PC-9 (cell line): ENCODE data around the gene SLC35F4. TPM values are rescaled to one million over a fixed set of nuclear protein-coding genes. Genes with fewer than 3 reads are reported as not detected.
"Not testable (repeated sequence)": the region's sequence is repeated elsewhere in the genome, so short reads cannot be mapped to it uniquely, and the experiment has no call there.

Experiments used
- BruUV-seq: library from RNA; stranded (reverse); fragments of 400-500 nt; replicated peaks from 2 replicates; lab custom pipeline; 2021; lab: Mats Ljungman, UMichigan
- CTCF ChIA-PET: fragments of 300-600 bp; sonication (Branson Sonifier 250); formaldehyde crosslinking; loops from one replicate; lab custom pipeline; 2022; ENCODE audit warnings: antibody characterized with exemption; lab: Charles Lee
- POLR2A ChIA-PET: fragments of 300-600 bp; sonication (Branson Sonifier 250); formaldehyde crosslinking; loops from one replicate; lab custom pipeline; 2022; ENCODE audit warnings: antibody characterized with exemption; ENCODE audit not compliant: unreplicated experiment; lab: Charles Lee
- DNase-seq, 2 experiments: peaks; one replicate each; pipeline versions ENCODE4 v3.0.0 to v3.0.0-alpha.2; 2015 to 2022; ENCODE audit warnings: mixed read lengths in 1 of 2
- H2AFZ ChIP-seq: fragments of 200-600 bp; sonication (generic); 2 replicates; pipeline ENCODE4 v1.8.1; 2017; ENCODE audit warnings: antibody characterized with exemption
- H3F3A ChIP-seq: fragments of 200-600 bp; sonication (generic); 2 replicates; pipeline ENCODE4 v1.8.1; 2017; ENCODE audit warnings: antibody characterized with exemption, mild to moderate bottlenecking, low read depth; ENCODE audit not compliant: insufficient read depth
- H3K27ac ChIP-seq: fragments of 200-600 bp; sonication (generic); 2 replicates; pipeline ENCODE4 v1.6.1; 2016; ENCODE audit warnings: mixed run types
- H3K27me3 ChIP-seq: fragments of 200-600 bp; sonication (generic); 2 replicates; pipeline ENCODE4 v1.6.1; 2016; ENCODE audit warnings: low read depth, mixed run types; ENCODE audit not compliant: insufficient read depth
- H3K36me3 ChIP-seq: fragments of 200-600 bp; sonication (generic); 2 replicates; pipeline ENCODE4 v1.6.1; 2016; ENCODE audit warnings: low read depth, mixed run types
- H3K4me1 ChIP-seq: fragments of 200-600 bp; sonication (generic); replicated peaks from 2 replicates; pipeline ENCODE4 v1.6.1; 2016; ENCODE audit warnings: mixed run types; ENCODE audit not compliant: insufficient read depth
- H3K4me2 ChIP-seq: fragments of 200-600 bp; sonication (generic); 2 replicates; pipeline ENCODE4 v1.6.1; 2017; ENCODE audit warnings: mixed run types
- H3K4me3 ChIP-seq: fragments of 200-600 bp; sonication (generic); 2 replicates; pipeline ENCODE4 v1.6.1; 2016; ENCODE audit warnings: mixed run types
- H3K79me2 ChIP-seq: fragments of 200-600 bp; sonication (generic); 2 replicates; pipeline ENCODE4 v1.6.1; 2017; ENCODE audit warnings: low read depth, mixed run types
- H3K9me2 ChIP-seq: fragments of 200-600 bp; sonication (generic); 2 replicates; pipeline ENCODE4 v1.8.1; 2017; ENCODE audit warnings: mild to moderate bottlenecking; ENCODE audit not compliant: insufficient read depth
- H3K9me3 ChIP-seq: fragments of 200-600 bp; sonication (generic); 2 replicates; pipeline ENCODE4 v1.8.1; 2016; ENCODE audit warnings: low read depth; ENCODE audit not compliant: insufficient read depth
- H4K20me1 ChIP-seq: fragments of 200-600 bp; sonication (generic); 2 replicates; pipeline ENCODE4 v1.8.1; 2017; ENCODE audit not compliant: insufficient read depth
- EZH2 ChIP-seq: fragments of 200-600 bp; sonication (generic); IDR thresholded peaks from 2 replicates; pipeline ENCODE4 v1.8.0; 2017; ENCODE audit warnings: antibody characterized with exemption, low read depth
- intact Hi-C: fragments of 100-400 bp; cut with micrococcal nuclease; formaldehyde crosslinking; loops from one replicate; pipeline ENCODE4 v1.10.0; 2022; ENCODE audit not compliant: unreplicated experiment
- total RNA-seq: library from RNA; stranded (reverse); gene quantifications from 2 replicates; pipeline ENCODE4 v1.2.3, GENCODE V29; 2021
- TF ChIP-seq, protein P1 (sequence below): fragments of 200-600 bp; sonication (generic); conservative IDR thresholded peaks from 2 replicates; pipeline ENCODE4 v1.6.1; 2017; ENCODE audit warnings: mixed run types, antibody characterized with exemption, mild to moderate bottlenecking, moderate library complexity

The SLC35F4 gene
- total RNA-seq, 1 experiment from 2014 or later = not detected

DNA sequence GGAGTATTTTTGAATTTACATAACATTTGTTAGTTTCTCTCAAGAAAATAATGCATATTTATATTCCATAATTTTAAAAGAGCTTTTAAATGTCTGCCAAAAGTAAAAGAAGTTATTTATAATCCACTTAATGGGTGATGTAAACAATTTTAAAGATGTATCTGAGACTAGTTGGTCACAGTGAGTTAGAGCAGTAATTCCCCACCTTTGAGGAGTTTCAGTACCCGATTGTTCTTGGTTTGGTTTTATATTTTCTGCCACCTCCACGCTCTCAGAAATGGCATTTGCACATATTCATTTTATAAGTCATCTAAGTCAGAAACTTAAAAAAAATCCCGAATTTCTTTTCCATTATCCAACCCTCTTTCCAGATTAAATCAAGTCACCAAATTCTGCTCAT lies 153.2 kb downstream of the SLC35F4 start:
- Histone ChIP-seq H3K4me1 (peaks cover 6% of the 10 kb centered on the region; the same call in 1 of the 2 replicates), H2AFZ (no peak overlapping the region), H3K4me2 (no peak overlapping the region), H3K36me3 (no peaks in the 10 kb centered on the region), H3K79me2 (no peaks in the 10 kb centered on the region), H3K27me3 (no peaks in the 10 kb centered on the region), H3F3A (no peaks in the 10 kb centered on the region), H3K9me2 (no peaks in the 10 kb centered on the region), H3K27ac (no peak overlapping the region), H4K20me1 (no peaks in the 10 kb centered on the region), H3K4me3 (no peak overlapping the region), H3K9me3 (no peaks in the 10 kb centered on the region)
- ChIA-PET CTCF (no interaction called here), POLR2A (no interaction called here)
- TF ChIP-seq, protein P1, sequence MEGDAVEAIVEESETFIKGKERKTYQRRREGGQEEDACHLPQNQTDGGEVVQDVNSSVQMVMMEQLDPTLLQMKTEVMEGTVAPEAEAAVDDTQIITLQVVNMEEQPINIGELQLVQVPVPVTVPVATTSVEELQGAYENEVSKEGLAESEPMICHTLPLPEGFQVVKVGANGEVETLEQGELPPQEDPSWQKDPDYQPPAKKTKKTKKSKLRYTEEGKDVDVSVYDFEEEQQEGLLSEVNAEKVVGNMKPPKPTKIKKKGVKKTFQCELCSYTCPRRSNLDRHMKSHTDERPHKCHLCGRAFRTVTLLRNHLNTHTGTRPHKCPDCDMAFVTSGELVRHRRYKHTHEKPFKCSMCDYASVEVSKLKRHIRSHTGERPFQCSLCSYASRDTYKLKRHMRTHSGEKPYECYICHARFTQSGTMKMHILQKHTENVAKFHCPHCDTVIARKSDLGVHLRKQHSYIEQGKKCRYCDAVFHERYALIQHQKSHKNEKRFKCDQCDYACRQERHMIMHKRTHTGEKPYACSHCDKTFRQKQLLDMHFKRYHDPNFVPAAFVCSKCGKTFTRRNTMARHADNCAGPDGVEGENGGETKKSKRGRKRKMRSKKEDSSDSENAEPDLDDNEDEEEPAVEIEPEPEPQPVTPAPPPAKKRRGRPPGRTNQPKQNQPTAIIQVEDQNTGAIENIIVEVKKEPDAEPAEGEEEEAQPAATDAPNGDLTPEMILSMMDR = no peak
- no peak for TF ChIP-seq EZH2
- no peak for DNase-seq
- intact Hi-C loops = no loop called here
- BruUV-seq = no TSS peak

DNA sequence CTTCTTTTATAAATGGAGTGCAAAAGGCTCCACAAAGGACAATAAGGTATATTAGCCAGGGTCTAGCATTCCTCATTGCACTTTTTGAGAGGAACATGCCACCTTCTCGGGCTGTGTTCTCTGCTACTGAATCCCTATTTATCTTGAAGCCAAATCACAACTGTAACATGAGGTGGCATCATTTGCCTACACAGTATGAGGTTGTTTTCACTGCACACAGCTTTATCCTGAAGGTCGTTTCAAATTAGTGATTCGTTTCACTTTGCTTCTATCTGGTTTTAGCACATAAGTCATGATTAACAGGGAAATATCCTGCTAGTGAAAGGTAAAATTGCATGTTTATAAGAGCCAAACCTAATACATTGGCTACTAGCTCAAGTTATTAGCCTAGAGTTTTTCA lies 153.8 kb downstream of the SLC35F4 start:
- Histone ChIP-seq H3K36me3 (no peaks in the 10 kb centered on the region), H3K4me1 (peaks cover 6% of the 10 kb centered on the region; the same call in 1 of the 2 replicates), H3K79me2 (no peaks in the 10 kb centered on the region), H3K27me3 (no peaks in the 10 kb centered on the region; the same call in 1 of the 2 replicates), H3F3A (no peaks in the 10 kb centered on the region), H3K27ac (no peak overlapping the region), H3K9me2 (no peaks in the 10 kb centered on the region), H2AFZ (no peak overlapping the region), H3K4me3 (no peak overlapping the region), H4K20me1 (no peaks in the 10 kb centered on the region), H3K9me3 (no peaks in the 10 kb centered on the region), H3K4me2 (no peak overlapping the region)
- intact Hi-C loops = no loop called here
- no peak for DNase-seq
- CTCF ChIA-PET = no interaction called here
- no TSS peak for BruUV-seq
- POLR2A ChIA-PET = no interaction called here
- no peak for TF ChIP-seq EZH2
- TF ChIP-seq, protein P1 = no peak

DNA sequence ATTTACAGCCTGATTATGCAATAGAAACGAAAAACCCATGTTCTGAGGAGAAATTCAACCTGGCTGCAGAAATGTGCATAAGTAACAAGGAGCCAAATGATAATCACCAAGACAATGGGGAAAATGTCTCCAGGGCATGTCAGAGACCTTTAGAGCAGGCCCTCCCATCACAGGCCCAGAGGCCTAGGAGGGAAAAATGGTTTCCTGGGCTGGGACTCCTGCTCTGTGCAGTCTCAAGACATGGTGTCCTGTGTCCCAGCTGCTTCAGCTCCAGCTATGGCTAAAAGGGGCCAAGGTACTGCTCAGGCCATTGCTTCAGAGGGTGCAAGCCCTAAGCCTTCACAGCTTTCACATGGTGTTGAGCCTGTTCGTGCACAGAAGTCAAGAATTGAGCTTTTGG lies 156.0 kb downstream of the SLC35F4 start:
- Histone ChIP-seq H3K4me2 (no peak overlapping the region), H4K20me1 (no peaks in the 10 kb centered on the region), H3K9me3 (no peaks in the 10 kb centered on the region), H3K27me3 (no peaks in the 10 kb centered on the region; the same call in 1 of the 2 replicates), H3K36me3 (no peaks in the 10 kb centered on the region), H3K4me1 (peaks cover 6% of the 10 kb centered on the region; the same call in 1 of the 2 replicates), H3K9me2 (no peaks in the 10 kb centered on the region), H2AFZ (no peak overlapping the region), H3K4me3 (no peak overlapping the region), H3K27ac (no peak overlapping the region), H3F3A (no peaks in the 10 kb centered on the region), H3K79me2 (no peaks in the 10 kb centered on the region)
- intact Hi-C loops = no loop called here
- BruUV-seq = no TSS peak
- no peak for DNase-seq
- TF ChIP-seq, protein P1 = no peak
- TF ChIP-seq EZH2 = no peak
- ChIA-PET CTCF (no interaction called here), POLR2A (no interaction called here)

DNA sequence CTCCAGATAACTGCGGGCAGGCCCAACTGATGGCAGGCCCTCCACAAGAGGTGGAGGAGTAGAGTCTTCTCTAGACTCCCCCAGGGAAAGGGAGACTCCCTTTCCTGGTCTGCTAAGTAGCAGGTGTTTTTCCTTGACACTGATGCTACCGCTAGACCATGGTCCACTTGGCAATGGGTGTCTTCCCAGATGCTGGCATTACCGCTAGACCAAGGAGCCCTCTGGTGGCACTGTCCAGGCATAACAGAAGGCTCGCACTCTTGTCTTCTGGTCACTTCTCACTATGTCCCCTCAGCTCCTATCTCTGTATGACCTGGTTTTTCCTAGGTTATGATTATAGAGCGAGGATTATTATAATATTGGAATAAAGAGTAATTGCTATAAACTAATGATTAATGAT lies 156.8 kb downstream of the SLC35F4 start:
- H3K4me1 ChIP-seq, H3K9me2 ChIP-seq, H3K27me3 ChIP-seq, BruUV-seq, H4K20me1 ChIP-seq, H2AFZ ChIP-seq, H3K4me3 ChIP-seq, CTCF ChIA-PET, H3K9me3 ChIP-seq, intact Hi-C loops, H3F3A ChIP-seq, POLR2A ChIA-PET, H3K27ac ChIP-seq, H3K4me2 ChIP-seq, H3K36me3 ChIP-seq, DNase-seq, H3K79me2 ChIP-seq: not testable (repeated sequence)
